Measurements from ENCODE around the gene ZDHHC11. TPM values are rescaled to one million over a fixed set of nuclear protein-coding genes. Genes with fewer than 3 reads are reported as not detected.
"Not testable (repeated sequence)": the region's sequence is repeated elsewhere in the genome, so short reads cannot be mapped to it uniquely, and the experiment has no call there.

ZDHHC11 gene
- total RNA-seq, 1 experiment from 2014 or later, result 0.56 TPM

DNA sequence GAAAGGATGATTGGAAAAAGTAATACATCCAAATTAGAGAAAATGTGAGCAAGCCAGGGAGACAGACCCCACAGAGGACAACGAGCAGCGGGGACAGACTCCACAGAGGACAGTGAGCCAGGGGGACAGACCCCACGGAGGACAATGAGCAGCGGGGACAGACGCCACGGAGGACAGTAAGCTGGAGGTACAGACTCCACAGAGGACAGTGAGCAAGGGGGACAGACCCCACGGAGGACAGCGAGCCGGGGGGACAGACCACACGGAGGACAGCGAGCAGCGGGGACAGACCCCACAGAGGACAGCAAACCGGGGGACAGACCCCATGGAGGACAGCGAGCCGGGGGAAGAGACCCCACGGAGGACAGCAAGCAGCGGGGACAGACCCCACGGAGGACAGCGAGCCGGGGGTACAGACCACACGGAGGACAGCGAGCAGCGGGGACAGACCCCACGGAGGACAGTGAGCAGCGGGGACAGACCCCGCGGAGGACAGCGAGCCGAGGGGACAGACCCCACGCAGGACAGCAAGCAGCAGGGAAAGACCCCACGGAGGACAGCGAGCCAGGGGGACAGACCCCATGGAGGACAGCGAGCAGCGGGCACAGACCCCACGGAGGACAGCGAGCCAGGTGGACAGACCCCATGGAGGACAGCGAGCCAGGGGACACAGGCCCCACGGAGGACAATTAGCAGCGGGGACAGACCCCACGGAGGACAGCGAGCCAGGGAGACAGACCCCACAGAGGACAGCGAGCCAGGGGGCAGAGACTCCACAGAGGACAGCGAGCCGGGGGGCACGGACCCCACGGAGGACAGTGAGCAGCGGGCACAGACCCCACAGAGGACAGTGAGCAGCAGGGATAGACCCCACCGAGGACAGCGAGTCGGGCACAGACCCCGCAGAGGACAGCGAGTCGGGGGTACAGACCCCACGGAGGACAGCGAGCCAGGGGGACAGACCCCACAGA lies 1.9 kb upstream of the ZDHHC11 start:
- Histone ChIP-seq H3K9me3 (no peaks in the 10 kb centered on the region), H3K4me3 (no peak overlapping the region), H3K36me3 (no peaks in the 10 kb centered on the region), H3K27me3 (peaks cover 9% of the 10 kb centered on the region; the same call in 1 of the 2 replicates)
- DNase-seq, result no peak

DNA sequence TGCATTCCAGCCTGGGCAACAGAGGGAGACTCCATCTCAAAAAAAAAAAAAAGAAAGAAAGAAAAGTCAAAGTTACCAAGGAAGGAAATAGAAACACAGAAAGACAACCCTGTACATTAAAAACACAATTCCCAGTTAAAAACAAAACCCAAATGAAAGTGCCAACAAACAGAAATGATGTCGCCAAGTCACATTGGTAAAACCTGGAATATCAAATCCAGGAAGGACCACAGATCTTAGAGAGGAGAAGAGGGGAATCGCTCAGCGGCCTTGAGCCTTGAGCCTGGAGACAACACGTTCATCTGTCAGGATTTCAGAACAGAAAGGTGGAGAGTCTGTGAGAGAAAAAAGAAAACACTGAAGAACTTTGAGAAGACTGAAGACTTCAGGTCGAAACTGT lies 1.2 kb upstream of the ZDHHC11 start:
- Histone ChIP-seq H3K9me3 (no peaks in the 10 kb centered on the region), H3K27me3 (peaks cover 9% of the 10 kb centered on the region; the same call in 1 of the 2 replicates), H3K4me3 (no peak overlapping the region), H3K36me3 (no peaks in the 10 kb centered on the region)
- no peak for DNase-seq

DNA sequence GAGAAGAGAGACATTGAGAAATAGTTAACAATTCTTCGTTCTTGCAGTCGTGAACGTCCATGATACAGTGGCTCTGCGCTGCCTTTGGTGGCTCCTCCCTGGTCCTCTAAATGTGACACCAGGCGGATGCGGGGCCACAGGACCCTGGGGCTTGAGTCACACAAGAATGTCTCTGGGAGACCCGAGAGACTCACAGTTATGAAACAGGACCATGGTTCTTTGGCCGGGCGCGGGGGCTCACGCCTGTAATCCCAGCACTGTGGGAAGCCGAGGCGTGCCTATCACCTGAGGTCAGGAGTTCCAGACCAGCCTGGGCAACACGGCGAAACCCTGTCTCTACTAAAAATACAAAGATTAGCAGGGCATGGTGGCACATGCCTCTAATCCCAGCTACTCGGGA lies 767 bp upstream of the ZDHHC11 start:
- DNase-seq, result no peak
- no peaks in the 10 kb centered on the region for H3K36me3 ChIP-seq
- H3K27me3 ChIP-seq, result peaks cover 9% of the 10 kb centered on the region; the same call in 1 of the 2 replicates
- no peak overlapping the region for H3K4me3 ChIP-seq
- no peaks in the 10 kb centered on the region for H3K9me3 ChIP-seq

DNA sequence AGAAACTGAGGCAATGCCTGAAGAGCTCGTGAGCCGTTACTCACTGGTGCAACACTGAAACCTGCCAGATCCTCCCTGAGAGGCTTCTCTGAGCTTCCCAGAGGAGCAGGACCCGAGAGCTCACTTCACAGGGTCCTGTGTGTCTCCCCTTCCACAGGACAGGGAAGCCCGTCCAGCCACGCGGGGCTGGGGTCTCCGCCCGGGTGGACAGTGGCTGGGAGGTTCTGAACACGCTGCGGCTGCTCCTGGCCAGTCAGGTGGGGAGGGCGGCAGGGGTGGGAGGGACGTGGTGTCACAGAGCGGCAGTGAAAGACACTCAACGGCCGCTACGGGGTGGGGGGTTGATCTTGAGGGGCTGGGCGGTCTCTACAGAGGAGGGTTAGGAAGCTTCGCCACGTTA lies 290 bp upstream of the ZDHHC11 start:
- no peak for DNase-seq
- Histone ChIP-seq H3K4me3 (no peak overlapping the region), H3K27me3 (peaks cover 9% of the 10 kb centered on the region; the same call in 1 of the 2 replicates), H3K36me3 (no peaks in the 10 kb centered on the region), H3K9me3 (no peaks in the 10 kb centered on the region)

DNA sequence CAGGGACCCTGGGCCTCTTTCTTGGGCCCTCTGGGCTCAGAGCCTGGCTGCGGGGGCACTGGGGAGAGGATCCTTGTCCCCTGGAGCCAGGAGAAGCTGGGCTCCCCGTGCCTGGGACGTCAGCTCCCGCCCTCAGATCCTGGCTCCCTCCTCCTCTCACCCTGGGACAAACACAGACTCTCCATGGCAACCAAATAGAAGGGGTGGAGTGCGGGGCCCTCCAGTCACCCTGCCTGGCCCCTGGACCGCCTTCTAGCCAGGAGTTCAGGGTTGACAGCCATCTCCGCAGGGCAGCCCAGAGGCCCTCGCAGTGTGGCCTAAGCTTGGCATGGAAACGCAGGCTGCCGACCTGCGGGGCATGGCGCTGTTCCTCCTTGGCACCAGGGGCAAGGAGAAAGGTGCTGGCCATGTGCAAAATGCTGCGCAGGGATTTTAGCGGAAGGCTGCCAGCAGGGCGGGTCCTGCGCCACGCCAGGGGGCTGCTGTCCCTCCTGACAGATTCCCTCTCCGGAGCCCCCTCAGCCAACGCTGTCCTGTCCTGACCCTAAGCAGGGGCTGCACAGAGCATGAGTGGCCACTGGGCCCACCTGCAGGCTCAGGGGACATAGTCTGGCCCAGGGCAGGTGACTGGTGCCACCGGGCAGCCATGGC lies 1.0 kb downstream of the ZDHHC11 start:
- Histone ChIP-seq H3K9me3 (no peaks in the 10 kb centered on the region), H3K27me3 (peaks cover 9% of the 10 kb centered on the region; the same call in 1 of the 2 replicates)
- DNase-seq, result no peak

DNA sequence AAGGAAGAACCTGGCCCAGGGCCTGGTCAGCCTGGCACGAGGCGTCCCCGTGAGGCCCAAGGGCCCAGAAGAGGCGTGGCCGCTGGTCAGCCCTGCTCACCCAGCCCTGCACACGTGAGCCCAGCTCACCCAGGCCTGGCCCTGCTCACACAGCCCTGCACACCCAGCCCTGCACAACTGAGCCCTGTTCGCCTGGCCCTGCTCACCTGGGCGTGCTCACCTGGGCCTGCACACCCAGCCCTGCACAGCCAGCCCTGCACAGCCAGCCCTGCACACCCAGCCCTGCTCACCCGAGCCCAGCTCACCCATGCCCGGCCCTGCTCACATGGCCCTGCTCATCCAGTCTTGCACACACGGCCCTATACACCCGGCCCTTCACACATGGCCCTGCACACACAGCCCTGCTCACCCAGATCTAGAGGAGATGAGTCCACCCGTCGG lies 2.1 kb downstream of the ZDHHC11 start:
- DNase-seq, result no peak
- Histone ChIP-seq H3K9me3 (no peaks in the 10 kb centered on the region), H3K27me3 (peaks cover 9% of the 10 kb centered on the region; the same call in 1 of the 2 replicates), H3K36me3 (no peaks in the 10 kb centered on the region), H3K4me3 (no peak overlapping the region)

More for the DNA sequence above, 1.0 kb downstream of the ZDHHC11 start:
- Histone ChIP-seq H3K4me3 (no peak overlapping the region), H3K36me3 (no peaks in the 10 kb centered on the region)

DNA sequence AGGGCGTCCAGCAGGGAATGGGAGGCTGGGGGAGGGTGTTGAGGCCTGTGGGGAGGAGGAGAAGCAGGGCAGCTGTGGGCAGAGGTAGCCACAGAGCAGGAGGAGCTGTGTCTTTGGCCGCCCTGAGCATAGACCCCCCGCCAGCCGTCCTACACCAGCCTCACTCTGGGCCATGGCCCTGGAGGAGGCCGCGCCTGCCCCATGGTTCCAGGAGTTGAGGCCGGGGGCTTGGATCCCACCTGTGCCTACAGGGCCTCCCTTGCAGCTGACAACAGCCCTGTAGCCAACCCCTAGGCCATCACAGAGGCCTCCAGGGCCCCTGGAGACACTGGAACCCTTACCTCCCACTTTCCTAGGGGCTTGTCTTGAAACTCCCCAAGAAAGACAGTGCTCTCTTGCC lies 3.0 kb downstream of the ZDHHC11 start:
- H3K27me3 ChIP-seq, H3K36me3 ChIP-seq, DNase-seq, H3K9me3 ChIP-seq, H3K4me3 ChIP-seq: not testable (repeated sequence)

DNA sequence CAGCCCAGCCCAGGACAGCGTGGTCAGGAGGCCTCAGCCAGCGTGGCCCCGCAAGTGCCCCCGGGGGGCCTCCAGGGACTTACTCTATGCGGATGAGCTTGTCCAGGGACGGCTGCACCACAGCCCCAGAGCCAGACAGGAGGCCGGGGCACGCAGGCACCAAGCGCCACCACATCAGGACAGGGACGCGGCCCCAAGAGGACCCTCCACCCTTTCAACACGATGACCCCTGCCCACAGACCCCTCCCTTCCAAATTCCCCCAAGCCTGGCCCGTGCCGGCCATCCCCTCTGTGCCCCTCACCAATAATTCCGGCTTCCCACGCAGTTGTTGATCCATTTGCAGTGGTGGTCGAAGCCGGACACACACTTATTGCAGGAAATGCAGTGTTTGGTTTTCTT lies 3.6 kb downstream of the ZDHHC11 start:
- not testable (repeated sequence) for DNase-seq, H3K27me3 ChIP-seq, H3K4me3 ChIP-seq, H3K9me3 ChIP-seq, H3K36me3 ChIP-seq

DNA sequence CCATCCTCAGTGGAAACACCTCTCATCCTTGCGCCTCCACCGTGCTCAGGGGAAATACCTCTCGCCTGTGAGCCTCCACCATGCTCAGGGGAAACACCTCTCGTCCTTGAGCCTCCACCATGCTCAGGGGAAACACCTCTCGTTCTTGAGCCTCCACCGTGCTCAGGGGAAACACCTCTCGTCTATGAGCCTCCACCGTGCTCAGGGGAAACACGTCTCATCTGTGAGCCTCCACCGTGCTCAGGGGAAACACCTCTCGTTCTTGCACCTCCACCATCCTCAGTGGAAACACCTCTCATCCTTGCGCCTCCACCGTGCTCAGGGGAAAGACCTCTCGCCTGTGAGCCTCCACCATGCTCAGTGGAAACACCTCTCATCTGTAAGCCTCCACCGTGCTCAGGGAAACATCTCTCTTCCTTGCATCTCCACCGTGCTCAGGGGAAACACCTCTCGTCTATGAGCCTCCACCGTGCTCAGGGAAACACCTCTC lies 4.1 kb downstream of the ZDHHC11 start:
- H3K36me3 ChIP-seq, DNase-seq, H3K9me3 ChIP-seq, H3K4me3 ChIP-seq, H3K27me3 ChIP-seq: not testable (repeated sequence)

DNA sequence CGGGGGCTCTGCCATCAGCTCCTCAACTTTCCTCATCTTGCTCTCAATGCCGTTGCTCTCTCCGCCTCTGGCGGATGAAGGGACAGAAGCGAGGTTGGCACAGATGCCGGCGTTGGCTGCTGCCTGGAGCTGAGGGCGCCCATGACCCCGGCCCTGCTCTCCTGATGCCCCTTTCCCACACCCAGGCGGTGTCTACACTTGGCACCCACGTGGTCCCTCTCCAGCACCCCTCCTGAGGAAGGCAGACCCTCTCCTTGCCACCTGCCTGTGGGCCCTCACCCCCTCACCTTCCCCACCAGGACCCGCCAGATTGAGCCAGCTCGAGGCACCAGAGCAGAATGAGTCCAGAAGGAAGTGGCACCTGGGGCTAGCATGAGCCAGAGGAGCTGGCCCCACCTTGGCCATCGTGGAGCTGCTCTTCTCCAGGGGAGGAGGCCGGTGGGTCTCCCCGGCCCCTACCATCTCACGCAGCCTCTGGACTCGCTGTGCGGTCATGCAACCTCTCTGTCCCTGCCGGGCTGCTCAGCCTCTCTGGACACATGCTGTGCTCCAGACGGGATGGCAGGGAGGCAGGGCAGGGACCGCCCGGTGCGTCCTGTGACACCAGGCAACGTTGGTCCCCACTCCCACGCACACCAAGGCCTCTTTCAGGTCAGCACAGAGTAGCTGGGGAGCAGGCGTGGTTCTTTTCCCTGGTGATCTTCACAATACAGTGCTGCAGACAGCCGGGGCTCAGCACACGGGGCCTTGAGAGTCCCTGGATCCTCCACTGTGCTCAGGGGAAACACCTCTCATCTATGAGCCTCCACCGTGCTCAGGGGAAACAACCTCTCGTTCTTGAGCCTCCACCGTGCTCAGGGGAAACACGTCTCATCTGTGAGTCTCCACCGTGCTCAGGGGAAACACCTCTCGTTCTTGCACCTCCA lies 4.8 kb downstream of the ZDHHC11 start:
- DNase-seq, H3K4me3 ChIP-seq: not testable (repeated sequence)

DNA sequence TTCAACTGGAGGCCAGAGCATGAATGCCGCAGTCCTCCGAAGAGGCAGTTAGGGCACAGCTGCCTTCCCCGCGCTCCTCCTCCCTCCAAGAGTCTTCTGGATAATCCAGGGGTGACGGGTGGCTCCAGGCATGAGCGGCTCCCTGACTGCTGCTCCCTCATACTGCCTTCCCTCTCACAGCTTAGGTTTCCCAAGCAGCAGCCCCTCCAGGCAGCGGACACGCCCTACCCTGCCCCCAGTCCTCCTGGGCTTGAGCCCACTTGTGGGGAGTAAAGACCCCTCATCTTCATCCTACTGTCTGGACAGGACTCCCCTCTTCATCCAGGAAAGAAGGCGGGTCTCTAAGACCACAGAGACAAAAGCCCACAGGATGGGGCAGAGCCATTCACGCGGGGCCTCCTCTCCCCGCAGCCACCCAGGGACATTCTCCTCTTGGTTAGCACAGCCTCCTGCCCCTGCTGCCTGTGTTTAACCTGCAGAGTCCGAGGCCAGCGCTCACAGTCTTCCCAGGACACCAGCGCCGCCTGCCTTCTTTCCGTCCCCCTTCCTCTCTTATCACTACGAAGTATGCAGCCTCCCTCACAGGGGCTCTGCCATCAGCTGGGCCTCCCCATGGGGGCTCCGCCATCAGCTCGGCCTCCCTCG lies 5.6 kb downstream of the ZDHHC11 start:
- not testable (repeated sequence) for H3K9me3 ChIP-seq, H3K4me3 ChIP-seq, H3K27me3 ChIP-seq, H3K36me3 ChIP-seq, DNase-seq

More for the DNA sequence above, 4.8 kb downstream of the ZDHHC11 start:
- not testable (repeated sequence) for H3K9me3 ChIP-seq, H3K27me3 ChIP-seq, H3K36me3 ChIP-seq

DNA sequence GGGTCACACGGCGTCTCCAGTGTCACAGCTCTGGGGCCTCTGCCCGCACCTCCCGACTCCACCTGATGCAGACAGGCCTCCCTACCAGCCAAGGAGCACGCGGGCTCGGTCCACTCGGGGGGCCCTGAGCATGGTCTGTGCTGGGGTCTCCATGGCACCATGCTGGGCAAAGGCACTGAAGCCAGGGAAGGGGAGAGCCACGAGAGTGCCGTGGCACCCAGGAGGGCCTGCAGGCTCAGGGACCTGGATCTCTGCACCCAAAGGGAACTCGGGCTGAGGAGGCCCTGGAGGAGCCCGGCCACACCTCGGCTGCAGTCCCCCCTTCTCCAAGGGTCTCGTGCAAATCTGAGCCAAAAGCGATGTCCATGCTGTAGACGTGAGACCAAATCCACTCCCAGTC lies 6.4 kb downstream of the ZDHHC11 start:
- H3K9me3 ChIP-seq, DNase-seq, H3K27me3 ChIP-seq, H3K4me3 ChIP-seq, H3K36me3 ChIP-seq: not testable (repeated sequence)

DNA sequence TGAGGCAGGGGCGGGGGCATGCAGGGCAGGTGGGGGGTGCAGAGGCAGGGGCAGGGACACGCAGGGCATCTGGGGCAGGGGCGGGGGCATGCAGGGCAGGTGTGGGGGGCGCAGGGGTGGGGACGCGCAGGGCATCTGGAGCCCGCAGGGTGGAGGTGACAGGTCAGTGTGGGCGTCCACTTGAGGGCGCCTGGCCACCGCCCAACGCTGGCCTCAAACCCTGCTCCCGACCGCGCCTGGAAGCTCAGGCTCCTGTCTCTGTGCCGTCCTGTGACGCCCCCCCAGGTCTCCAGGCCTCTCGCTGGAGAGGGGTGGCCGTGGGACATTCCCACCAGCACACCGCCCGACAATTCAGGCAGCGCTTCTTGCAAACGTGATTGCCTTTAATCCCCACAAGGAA lies 6.9 kb downstream of the ZDHHC11 start:
- not testable (repeated sequence) for H3K4me3 ChIP-seq, H3K9me3 ChIP-seq, DNase-seq, H3K36me3 ChIP-seq, H3K27me3 ChIP-seq

DNA sequence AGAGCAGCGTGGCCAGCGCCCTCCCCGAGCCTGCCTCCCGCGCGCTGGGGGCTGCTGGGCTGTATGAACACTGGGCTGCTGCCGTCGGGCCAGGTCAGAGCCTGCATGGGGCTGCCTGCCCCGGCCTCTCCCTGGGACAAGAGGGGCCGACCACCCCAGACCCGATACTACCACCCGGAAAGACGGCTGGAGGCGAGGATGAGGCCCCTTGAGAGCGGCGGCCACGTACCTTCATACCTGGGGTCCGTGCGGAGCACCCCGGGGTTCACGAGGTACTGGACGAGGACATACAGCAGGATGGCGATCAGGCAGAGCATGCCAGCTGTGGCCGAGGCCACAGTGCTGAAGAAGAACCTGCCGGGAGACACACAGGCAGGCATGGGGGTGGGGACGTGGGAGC lies 7.4 kb downstream of the ZDHHC11 start:
- not testable (repeated sequence) for H3K27me3 ChIP-seq, H3K4me3 ChIP-seq, H3K36me3 ChIP-seq, DNase-seq, H3K9me3 ChIP-seq

DNA sequence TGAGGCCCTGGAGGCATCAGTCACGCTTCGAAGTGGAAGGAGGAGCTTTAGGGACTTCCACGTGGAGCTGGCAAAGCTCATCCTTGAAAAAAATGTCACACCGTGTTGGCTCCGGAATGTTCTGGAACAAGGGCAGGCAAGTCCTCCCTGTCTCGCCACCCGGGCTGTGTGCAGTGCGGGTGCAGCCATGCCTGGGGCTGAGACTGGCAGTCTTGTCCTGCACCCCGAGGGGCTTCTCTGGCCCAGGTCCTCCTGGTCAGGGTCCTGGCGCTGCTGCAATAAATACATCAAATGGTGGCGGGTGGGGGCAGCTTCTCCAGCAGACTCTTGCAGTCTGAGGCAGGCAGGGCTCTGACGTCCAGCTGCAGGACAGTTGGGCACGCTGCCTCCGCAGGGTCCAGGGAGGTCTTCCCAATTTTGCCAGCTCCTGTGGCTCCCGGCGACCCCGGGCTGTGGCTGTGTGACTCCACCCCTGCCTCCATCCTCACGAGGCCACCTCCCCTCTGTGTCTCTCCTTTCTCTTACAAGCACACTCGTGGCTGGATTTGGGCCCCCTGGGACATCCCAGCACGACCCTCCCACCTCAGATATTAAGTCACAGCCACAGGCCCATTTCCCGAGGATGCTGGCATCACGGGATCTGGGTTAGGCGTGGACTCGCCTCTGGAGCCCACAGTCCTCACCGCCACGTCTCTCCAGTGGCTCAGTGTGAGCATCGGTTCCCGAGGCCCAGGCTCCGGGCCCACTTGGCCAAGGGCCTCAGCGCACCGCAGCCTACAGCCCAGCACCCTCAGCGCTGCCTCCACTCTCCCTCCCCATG lies 8.2 kb downstream of the ZDHHC11 start:
- not testable (repeated sequence) for H3K36me3 ChIP-seq, H3K9me3 ChIP-seq, H3K27me3 ChIP-seq, DNase-seq, H3K4me3 ChIP-seq

Data from MG63 (cell line).